ENCODE results near the gene ZNF526. TPM values are rescaled to one million over a fixed set of nuclear protein-coding genes. Genes with fewer than 3 reads are reported as not detected.

The ZNF526 gene
- total and polyA plus RNA-seq, 2 experiments from 2014 or later, result 4.9 to 8.6 TPM

DNA sequence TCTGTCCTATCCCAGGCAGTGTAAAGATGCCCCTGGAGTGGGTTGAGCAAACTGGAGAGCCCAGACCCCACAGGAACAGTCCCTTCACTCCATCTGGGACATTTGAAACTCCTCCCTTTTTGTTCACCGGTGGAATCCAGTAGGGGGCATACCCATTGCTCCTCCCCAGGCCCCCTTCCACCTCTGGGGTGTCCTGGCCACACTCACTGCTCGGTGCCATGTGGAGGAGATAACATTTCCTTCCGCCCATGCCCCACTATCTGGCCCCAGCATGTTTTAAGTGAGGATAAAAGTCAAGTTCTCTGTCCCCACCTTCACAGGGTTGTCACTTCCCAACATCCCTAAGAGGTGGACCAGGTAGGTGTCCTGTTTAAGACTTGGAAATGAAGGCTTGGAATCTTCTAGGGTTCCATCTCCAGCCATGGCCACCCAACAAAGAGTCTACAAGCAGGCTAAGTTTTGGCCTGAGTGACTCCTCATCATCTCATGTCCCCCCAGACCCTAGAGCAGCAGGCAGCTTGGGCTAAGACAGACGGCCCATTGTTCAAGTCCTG is 9.3 kb downstream of the ZNF526 start:
- Histone ChIP-seq H3K79me2 (peaks cover 13% of the 10 kb centered on the region), H4K20me1 (ENCODE audit: insufficient read depth, poor library complexity, severe bottlenecking) (peaks cover 15% of the 10 kb centered on the region), H3K4me3 (no peak overlapping the region), H3K4me2 (no peak overlapping the region), H2AFZ (no peak overlapping the region), H3K9me3 (ENCODE audit: low read depth) (no peaks in the 10 kb centered on the region), H3K9me2 (replicated peaks; ENCODE audit: insufficient read depth) (no peaks in the 10 kb centered on the region), H3K36me3 (replicated peaks; ENCODE audit: insufficient read depth, low read depth) (no peaks in the 10 kb centered on the region), H3K27me3 (no peaks in the 10 kb centered on the region), H3K4me1 (ENCODE audit: insufficient read depth) (no peaks in the 10 kb centered on the region), H3K27ac (peak overlapping the region; percentile 37)
- 74% methylated on average over 4 of the region's 4 CpGs for WGBS (ENCODE audit: low lambda C conversion rate, missing lambda C conversion rate)
- no peak for DNase-seq (ENCODE audit: low spot score)
- TF ChIP-seq EZH2phosphoT487 (IDR thresholded peaks at IDR 0.05; ENCODE audit: low read depth, severe bottlenecking, unreplicated experiment) (no peak), EZH2 (IDR thresholded peaks at IDR 0.05; ENCODE audit: borderline replicate concordance) (no peak)
- TF ChIP-seq, protein P1, sequence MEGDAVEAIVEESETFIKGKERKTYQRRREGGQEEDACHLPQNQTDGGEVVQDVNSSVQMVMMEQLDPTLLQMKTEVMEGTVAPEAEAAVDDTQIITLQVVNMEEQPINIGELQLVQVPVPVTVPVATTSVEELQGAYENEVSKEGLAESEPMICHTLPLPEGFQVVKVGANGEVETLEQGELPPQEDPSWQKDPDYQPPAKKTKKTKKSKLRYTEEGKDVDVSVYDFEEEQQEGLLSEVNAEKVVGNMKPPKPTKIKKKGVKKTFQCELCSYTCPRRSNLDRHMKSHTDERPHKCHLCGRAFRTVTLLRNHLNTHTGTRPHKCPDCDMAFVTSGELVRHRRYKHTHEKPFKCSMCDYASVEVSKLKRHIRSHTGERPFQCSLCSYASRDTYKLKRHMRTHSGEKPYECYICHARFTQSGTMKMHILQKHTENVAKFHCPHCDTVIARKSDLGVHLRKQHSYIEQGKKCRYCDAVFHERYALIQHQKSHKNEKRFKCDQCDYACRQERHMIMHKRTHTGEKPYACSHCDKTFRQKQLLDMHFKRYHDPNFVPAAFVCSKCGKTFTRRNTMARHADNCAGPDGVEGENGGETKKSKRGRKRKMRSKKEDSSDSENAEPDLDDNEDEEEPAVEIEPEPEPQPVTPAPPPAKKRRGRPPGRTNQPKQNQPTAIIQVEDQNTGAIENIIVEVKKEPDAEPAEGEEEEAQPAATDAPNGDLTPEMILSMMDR (IDR thresholded peaks at IDR 0.05; ENCODE audit: poor library complexity), result no peak

DNA sequence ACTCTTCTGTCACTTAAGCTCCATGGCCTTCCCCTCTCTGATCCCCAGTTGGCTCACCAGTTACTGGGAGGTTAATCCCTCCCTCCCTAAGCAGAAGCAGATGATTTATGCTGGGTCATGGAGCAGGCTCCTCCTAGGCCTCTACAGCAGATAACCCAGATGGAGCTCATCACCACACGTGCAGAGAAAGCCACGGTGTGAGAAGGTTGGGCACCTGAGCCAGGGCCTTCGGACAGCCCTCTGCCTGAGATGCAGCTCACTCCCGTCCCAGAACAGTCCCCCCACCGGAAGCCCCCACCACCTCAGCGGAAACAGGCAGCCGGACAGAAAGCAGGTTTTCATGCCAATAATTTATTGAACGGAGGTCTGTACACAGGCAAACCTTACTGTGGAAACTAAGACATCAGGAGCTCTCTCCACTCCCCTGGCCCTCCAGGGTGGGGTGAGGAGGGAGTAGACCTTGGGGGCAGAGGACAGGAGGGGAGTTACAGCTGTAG is 9.8 kb downstream of the ZNF526 start:
- WGBS (ENCODE audit: low lambda C conversion rate, missing lambda C conversion rate), result 74% methylated on average over 7 of the region's 8 CpGs
- Histone ChIP-seq H3K9me3 (ENCODE audit: low read depth) (no peaks in the 10 kb centered on the region), H3K4me3 (no peak overlapping the region), H3K36me3 (replicated peaks; ENCODE audit: insufficient read depth, low read depth) (no peaks in the 10 kb centered on the region), H2AFZ (no peak overlapping the region), H3K4me2 (no peak overlapping the region), H3K27me3 (no peaks in the 10 kb centered on the region), H4K20me1 (ENCODE audit: insufficient read depth, poor library complexity, severe bottlenecking) (peaks cover 15% of the 10 kb centered on the region), H3K79me2 (peaks cover 13% of the 10 kb centered on the region), H3K9me2 (replicated peaks; ENCODE audit: insufficient read depth) (no peaks in the 10 kb centered on the region), H3K4me1 (ENCODE audit: insufficient read depth) (no peaks in the 10 kb centered on the region), H3K27ac (peak overlapping the region; percentile 37)
- no peak for DNase-seq (ENCODE audit: low spot score)
- no peak for TF ChIP-seq EZH2phosphoT487 (IDR thresholded peaks at IDR 0.05; ENCODE audit: low read depth, severe bottlenecking, unreplicated experiment)
- TF ChIP-seq, protein P1 (IDR thresholded peaks at IDR 0.05; ENCODE audit: poor library complexity), result no peak
- no peak for TF ChIP-seq EZH2 (IDR thresholded peaks at IDR 0.05; ENCODE audit: borderline replicate concordance)

DNA sequence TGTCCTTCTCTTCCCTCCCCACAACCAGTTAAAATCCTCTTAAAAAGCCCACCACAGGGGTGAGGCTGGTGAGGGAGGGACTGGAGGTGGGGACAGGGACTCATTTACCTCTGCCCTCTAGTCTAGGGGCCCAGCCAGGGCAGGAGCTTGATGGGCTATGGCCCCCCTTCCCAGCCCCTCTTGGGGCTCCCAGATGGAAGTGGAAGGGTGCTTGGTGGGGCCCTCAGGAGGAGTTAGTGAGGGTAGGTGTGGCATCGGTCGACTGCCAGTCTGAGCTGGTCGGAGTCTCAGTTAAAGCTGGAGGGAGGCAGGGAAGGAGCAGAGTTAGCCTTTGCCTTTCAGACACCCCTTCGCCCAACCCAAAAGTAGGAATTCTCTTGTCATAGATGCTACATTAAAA is 10.5 kb downstream of the ZNF526 start:
- no peaks in the 10 kb centered on the region for H3K9me2 ChIP-seq (replicated peaks; ENCODE audit: insufficient read depth)
- TF ChIP-seq, protein P1 (IDR thresholded peaks at IDR 0.05; ENCODE audit: poor library complexity), result no peak
- TF ChIP-seq EZH2phosphoT487 (IDR thresholded peaks at IDR 0.05; ENCODE audit: low read depth, severe bottlenecking, unreplicated experiment) (no peak), EZH2 (IDR thresholded peaks at IDR 0.05; ENCODE audit: borderline replicate concordance) (no peak)
- H3K27me3 ChIP-seq, result no peaks in the 10 kb centered on the region
- peaks cover 13% of the 10 kb centered on the region for H3K79me2 ChIP-seq
- H3K27ac ChIP-seq, result peak overlapping the region; percentile 37
- 92% methylated on average over 4 of the region's 4 CpGs for WGBS (ENCODE audit: low lambda C conversion rate, missing lambda C conversion rate)
- no peak for DNase-seq (ENCODE audit: low spot score)
- H4K20me1 ChIP-seq (ENCODE audit: insufficient read depth, poor library complexity, severe bottlenecking), result peaks cover 15% of the 10 kb centered on the region
- H3K36me3 ChIP-seq (replicated peaks; ENCODE audit: insufficient read depth, low read depth), result no peaks in the 10 kb centered on the region
- H3K4me1 ChIP-seq (ENCODE audit: insufficient read depth), result no peaks in the 10 kb centered on the region
- no peak overlapping the region for H3K4me3 ChIP-seq
- H3K9me3 ChIP-seq (ENCODE audit: low read depth), result no peaks in the 10 kb centered on the region
- H2AFZ ChIP-seq, result no peak overlapping the region
- no peak overlapping the region for H3K4me2 ChIP-seq

Measured in hepatocyte (in vitro differentiated cells).